ENCODE data around the gene JAM2.

JAM2 gene

DNA sequence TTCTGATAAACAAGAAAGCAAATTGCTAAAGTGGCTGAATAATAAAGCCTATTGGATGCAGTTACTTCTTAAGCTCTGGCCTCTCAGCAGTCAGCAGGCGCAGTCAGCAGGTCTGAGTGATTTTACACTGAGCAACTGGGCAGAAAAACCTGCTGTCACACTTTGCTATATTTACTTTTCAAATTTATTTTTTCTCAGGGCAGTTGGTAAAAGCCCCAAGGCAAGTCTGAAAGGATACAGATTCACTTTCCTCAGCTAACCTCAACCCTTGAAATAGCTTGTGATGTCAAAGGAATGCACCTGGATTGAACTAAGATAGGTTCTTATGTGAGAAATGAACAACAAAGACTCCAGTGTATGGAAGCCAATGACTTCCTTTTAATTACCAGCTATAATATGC lies 61.7 kb downstream of the JAM2 start:
- no peaks in the 10 kb centered on the region for H3K79me2 ChIP-seq (ENCODE audit: insufficient read depth, low read length)
- no peak overlapping the region for H3K4me2 ChIP-seq (ENCODE audit: low read length)
- H2AFZ ChIP-seq (ENCODE audit: low read length): no peak overlapping the region

DNA sequence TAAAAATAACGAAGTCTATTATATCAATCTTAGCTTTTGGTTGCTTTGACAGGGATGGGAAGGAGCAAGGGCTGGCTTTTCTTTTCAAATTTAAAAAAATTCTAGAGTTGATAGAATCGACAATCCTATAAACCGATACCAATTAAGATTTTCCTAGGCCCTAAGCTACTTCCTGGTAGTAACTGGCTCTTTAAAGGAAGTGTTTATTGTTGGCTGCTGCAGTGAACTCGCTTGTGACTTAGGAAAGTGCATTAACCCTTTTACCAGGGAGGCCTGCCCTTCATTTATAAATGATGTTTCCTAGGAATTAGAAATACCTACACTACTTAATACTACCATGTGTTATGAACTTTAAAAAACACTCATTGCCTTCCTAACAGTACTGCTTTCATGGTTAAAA lies 62.5 kb downstream of the JAM2 start:
- H3F3A ChIP-seq (ENCODE audit: insufficient read depth, low read length): no peaks in the 10 kb centered on the region
- H3K79me2 ChIP-seq (ENCODE audit: insufficient read depth, low read length): no peaks in the 10 kb centered on the region
- H2AFZ ChIP-seq (ENCODE audit: low read length): no peak overlapping the region; the same call in 1 of the 2 replicates

More for the DNA sequence above, 61.7 kb downstream of the JAM2 start:
- TF ChIP-seq EZH2 (IDR thresholded peaks at IDR 0.05; ENCODE audit: borderline replicate concordance, low read length): no peak
- TF ChIP-seq, protein P1, sequence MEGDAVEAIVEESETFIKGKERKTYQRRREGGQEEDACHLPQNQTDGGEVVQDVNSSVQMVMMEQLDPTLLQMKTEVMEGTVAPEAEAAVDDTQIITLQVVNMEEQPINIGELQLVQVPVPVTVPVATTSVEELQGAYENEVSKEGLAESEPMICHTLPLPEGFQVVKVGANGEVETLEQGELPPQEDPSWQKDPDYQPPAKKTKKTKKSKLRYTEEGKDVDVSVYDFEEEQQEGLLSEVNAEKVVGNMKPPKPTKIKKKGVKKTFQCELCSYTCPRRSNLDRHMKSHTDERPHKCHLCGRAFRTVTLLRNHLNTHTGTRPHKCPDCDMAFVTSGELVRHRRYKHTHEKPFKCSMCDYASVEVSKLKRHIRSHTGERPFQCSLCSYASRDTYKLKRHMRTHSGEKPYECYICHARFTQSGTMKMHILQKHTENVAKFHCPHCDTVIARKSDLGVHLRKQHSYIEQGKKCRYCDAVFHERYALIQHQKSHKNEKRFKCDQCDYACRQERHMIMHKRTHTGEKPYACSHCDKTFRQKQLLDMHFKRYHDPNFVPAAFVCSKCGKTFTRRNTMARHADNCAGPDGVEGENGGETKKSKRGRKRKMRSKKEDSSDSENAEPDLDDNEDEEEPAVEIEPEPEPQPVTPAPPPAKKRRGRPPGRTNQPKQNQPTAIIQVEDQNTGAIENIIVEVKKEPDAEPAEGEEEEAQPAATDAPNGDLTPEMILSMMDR (IDR thresholded peaks at IDR 0.05; ENCODE audit: low read length): no peak
- Histone ChIP-seq H3K4me1 (ENCODE audit: insufficient read depth, low read length, severe bottlenecking) (no peaks in the 10 kb centered on the region), H3K9ac (ENCODE audit: low read length) (no peak overlapping the region), H3K4me3 (ENCODE audit: low read depth, low read length, poor library complexity, severe bottlenecking) (no peak overlapping the region), H3K27ac (ENCODE audit: low read depth, low read length, poor library complexity, severe bottlenecking) (no peak overlapping the region), H4K20me1 (ENCODE audit: insufficient read depth, low read length) (no peaks in the 10 kb centered on the region), H3K27me3 (ENCODE audit: insufficient read depth, low read length) (no peaks in the 10 kb centered on the region), H3K36me3 (ENCODE audit: insufficient read depth, low read length) (no peaks in the 10 kb centered on the region), H3K9me3 (ENCODE audit: low read length) (no peaks in the 10 kb centered on the region), H3K9me2 (ENCODE audit: low read depth, low read length) (no peaks in the 10 kb centered on the region), H3F3A (ENCODE audit: insufficient read depth, low read length) (no peaks in the 10 kb centered on the region)

DNA sequence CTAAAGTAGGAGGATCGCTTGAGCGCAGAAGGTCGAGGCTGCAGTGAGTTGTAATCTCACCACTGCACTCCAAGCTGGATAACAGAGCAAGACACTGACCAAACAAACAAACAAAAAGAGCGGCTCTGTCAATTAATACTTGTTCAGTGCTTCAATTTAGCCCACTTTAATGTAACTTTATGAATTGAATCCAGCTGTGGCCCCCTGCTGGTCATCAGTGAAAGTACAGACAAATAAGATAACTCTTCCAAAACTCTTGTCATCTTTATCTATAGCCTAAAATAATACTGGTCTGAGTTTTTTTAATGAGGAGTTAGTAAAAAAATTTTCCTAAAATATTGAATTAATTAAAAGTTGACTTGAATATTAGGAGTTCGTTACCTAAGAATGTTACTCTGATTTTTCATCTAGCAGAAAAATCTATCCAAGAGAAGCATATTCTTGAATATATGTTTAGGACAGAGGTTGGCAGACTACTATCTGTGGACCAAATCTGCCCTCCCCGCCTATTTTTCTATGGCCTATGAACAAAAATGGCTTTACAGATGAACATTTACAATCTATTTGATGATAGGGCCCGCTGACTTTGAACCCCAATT lies 69.5 kb downstream of the JAM2 start:
- Histone ChIP-seq H3K36me3 (ENCODE audit: insufficient read depth, low read length) (no peaks in the 10 kb centered on the region), H3K27ac (ENCODE audit: low read depth, low read length, poor library complexity, severe bottlenecking) (no peak overlapping the region), H3F3A (ENCODE audit: insufficient read depth, low read length) (no peaks in the 10 kb centered on the region), H2AFZ (ENCODE audit: low read length) (no peak overlapping the region), H3K4me1 (ENCODE audit: insufficient read depth, low read length, severe bottlenecking) (no peaks in the 10 kb centered on the region), H3K9me3 (ENCODE audit: low read length) (no peaks in the 10 kb centered on the region), H3K27me3 (ENCODE audit: insufficient read depth, low read length) (no peaks in the 10 kb centered on the region), H4K20me1 (ENCODE audit: insufficient read depth, low read length) (no peaks in the 10 kb centered on the region), H3K9ac (ENCODE audit: low read length) (no peak overlapping the region), H3K4me3 (ENCODE audit: low read depth, low read length, poor library complexity, severe bottlenecking) (no peak overlapping the region), H3K4me2 (ENCODE audit: low read length) (no peak overlapping the region), H3K79me2 (ENCODE audit: insufficient read depth, low read length) (no peaks in the 10 kb centered on the region), H3K9me2 (ENCODE audit: low read depth, low read length) (no peaks in the 10 kb centered on the region)
- TF ChIP-seq, protein P1 (IDR thresholded peaks at IDR 0.05; ENCODE audit: low read length): peak; percentile 82
- TF ChIP-seq EZH2 (IDR thresholded peaks at IDR 0.05; ENCODE audit: borderline replicate concordance, low read length): no peak

More for the DNA sequence above, 62.5 kb downstream of the JAM2 start:
- no peaks in the 10 kb centered on the region for H3K36me3 ChIP-seq (ENCODE audit: insufficient read depth, low read length)
- no peaks in the 10 kb centered on the region for H3K9me3 ChIP-seq (ENCODE audit: low read length)
- H3K27ac ChIP-seq (ENCODE audit: low read depth, low read length, poor library complexity, severe bottlenecking): no peak overlapping the region
- no peaks in the 10 kb centered on the region for H3K27me3 ChIP-seq (ENCODE audit: insufficient read depth, low read length)
- no peak overlapping the region for H3K4me3 ChIP-seq (ENCODE audit: low read depth, low read length, poor library complexity, severe bottlenecking)
- no peaks in the 10 kb centered on the region for H3K4me1 ChIP-seq (ENCODE audit: insufficient read depth, low read length, severe bottlenecking)
- no peaks in the 10 kb centered on the region for H4K20me1 ChIP-seq (ENCODE audit: insufficient read depth, low read length)
- H3K9ac ChIP-seq (ENCODE audit: low read length): no peak overlapping the region
- no peaks in the 10 kb centered on the region for H3K9me2 ChIP-seq (ENCODE audit: low read depth, low read length)
- H3K4me2 ChIP-seq (ENCODE audit: low read length): no peak overlapping the region
- TF ChIP-seq, protein P1 (IDR thresholded peaks at IDR 0.05; ENCODE audit: low read length): no peak
- no peak for TF ChIP-seq EZH2 (IDR thresholded peaks at IDR 0.05; ENCODE audit: borderline replicate concordance, low read length)

All from OCI-LY1 (cell line).